ENCODE results near the gene HMG20B.

The HMG20B gene

DNA sequence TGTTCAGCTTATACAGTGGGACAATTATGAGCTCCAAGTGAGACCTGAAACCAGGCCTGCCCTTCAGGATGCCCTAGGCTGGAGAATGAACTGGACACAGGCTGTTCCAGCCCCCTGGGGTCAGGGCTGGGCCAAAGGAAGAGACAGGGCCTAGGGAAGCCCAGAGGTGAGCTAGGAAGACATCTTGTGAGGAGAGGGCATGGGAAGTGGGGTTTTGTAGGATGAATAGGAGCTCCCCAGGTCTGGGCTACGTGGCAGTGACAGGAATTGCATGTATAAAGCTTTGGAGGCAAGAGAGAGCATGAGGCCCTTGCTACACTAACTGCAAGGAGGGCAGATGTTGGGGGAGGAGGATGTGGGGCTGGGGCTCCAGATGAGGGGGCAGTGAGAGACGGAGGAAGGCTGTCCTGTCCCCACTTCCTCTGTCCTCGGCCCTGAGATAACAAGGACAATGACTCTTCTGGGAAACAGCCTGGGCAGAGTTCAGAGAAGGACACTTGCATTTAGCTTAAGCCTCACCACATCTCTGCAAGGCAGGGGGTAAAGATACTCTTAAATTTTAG, 35.4 kb downstream of the HMG20B start:
- no peak for DNase-seq

DNA sequence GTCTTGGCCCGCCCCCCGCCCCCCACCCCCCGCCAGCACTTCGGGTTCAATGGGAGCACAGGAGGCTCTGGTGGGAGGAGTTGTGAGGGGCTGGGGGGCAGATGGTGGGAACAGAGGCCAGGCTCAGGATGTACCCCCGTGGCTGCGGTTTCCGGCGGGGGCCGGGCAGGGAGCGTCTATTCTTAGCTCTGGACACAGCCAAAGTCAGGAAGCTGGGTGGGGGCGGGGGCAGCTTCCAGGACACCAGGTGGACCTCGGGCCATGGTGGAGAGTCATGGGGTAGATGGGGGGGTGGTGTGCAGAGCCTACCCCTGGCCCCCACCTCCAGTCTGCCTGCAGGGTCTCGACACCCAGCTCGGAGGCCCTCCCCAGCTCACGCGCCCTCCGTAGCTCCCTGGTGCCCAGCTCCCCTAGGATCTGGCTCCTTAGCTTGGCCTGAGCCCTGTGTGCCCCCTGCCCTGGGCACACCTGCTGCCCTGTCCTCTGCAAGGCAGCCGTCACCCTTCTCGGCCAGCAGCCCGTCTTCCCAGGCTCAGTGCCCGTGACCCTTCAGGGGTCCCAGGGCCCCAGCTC, 36.1 kb downstream of the HMG20B start:
- DNase-seq, result no peak

DNA sequence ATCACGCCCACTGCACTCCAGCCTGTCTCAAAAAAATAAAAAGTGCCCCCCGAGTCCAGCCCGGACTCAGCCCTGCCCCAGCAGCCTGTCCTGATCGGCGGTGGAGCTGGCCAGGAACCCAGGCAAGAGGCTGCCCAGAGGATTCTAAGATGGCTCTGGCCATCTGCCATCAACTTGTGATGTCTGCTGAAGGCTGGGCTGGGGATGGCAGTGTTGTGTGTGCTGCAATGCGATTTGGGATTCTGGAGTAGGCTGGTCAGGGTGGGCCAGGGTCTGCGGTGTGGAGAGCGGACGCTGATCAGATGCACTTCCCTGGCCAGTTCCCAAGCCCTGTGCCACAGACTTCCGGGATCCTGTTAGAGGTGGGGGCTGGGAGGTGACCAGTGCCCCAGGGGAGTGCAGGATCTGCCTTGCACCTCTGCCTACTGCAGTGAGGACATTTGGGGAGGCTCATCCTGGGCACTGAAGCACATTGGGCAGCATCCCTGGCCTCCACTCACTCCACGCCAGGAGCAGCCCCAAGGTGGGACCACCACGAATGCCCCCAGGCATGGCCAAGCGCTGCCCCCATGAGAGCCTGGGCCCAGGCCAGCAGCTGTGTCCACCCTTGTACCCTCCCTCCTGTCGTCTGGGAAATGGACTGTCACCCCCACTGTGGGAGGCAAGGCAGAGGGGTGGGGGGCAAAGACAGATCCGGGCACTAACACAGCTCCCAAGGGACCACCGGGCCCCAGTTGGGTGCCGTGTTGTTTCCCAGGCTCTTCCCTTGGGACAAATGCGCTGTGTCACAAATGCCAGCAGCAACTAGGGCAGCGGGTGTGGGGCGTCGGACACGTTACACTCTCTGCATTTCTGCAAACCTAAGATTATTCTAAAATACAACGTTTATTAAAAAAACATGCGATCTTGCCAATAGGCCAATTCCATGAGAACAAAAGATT, 37.3 kb downstream of the HMG20B start:
- DNase-seq, result no peak

DNA sequence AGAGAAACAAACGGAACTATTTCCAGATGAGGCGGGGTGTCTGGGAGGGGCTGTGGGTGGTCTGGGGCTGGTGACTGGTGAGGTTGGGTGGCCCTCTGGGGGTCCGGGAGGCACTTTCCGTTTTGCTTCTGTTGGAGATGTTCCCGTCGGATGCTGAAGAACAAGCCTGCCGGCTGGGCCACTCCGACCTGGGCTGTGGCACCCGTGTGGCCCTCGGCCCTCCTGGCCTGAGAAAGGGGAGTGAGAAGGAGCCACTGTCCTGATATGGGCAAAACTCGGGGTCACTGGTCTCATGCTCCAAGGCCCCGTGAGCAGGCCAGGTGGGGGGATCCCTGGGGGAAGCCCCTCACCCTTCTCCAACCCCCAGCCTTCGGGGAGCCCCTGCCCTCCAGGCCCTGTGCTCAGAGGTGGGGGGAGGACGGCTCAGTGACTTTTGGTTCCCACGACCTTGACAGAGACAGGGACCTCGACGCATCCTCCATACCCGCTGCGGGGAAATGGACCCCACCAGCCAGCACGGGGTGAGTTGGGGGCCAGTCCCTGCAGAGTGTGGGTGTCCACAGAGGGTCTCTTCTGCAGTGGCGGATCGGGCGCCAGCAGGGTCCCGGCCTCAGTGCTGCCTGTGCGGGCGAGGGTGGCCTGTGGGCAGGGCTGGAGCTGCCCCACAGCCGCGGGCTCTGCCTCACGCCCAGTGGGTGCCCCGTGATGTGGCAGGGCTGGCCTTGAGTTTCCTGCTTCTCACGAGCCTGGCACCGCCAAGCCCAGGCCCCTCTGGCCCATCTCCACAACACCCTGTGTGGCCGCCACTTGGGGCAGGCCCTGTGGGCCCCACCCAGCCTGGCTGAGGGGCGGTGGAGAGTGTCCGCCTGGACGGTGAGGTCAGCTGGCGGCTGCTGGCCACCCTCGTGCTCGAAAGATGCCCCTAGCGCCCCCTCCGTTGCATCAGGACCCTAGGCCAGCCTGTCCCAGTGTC, 38.3 kb downstream of the HMG20B start:
- DNase-seq, result no peak

DNA sequence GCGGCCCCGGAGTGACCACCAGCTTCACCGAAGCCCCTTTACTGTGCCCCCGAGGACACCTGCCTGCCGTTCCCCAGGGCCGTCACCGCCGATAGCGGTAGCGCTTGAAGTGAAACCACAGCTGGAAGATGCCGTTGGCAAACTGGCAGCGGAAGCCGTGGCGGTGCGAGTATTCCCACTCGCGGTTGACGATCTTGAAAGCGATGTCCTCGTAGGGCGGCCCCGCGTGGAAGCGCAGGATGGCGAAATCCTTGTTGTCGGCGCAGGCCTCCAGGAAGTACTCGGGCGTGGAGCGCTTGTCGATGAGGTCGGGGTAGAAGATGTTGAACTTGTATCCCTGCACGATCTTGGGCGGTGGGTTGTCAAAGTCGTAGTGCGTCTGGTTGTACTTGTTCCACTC, 39.1 kb downstream of the HMG20B start:
- DNase-seq, result no peak

DNA sequence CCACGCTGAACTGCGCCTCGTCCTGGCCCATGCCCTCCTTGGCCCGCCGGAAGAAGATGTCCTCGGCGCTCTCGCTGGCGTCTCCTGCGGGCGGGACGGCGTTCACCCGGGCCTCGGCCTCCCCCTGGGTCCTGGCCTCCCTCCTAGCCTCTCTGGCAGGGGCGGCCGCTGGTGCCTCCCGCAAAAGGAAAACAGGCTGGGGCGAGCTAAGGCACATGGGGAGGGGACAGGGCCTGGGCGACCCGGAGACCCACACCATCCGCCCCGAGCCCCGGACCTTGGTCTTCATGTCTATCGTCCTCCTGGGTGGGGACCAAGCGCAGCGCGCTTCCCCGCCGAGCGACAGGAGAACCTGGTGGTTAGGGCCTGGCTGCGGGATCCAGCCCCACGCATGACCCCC, 39.6 kb downstream of the HMG20B start:
- DNase-seq, result no peak

DNA sequence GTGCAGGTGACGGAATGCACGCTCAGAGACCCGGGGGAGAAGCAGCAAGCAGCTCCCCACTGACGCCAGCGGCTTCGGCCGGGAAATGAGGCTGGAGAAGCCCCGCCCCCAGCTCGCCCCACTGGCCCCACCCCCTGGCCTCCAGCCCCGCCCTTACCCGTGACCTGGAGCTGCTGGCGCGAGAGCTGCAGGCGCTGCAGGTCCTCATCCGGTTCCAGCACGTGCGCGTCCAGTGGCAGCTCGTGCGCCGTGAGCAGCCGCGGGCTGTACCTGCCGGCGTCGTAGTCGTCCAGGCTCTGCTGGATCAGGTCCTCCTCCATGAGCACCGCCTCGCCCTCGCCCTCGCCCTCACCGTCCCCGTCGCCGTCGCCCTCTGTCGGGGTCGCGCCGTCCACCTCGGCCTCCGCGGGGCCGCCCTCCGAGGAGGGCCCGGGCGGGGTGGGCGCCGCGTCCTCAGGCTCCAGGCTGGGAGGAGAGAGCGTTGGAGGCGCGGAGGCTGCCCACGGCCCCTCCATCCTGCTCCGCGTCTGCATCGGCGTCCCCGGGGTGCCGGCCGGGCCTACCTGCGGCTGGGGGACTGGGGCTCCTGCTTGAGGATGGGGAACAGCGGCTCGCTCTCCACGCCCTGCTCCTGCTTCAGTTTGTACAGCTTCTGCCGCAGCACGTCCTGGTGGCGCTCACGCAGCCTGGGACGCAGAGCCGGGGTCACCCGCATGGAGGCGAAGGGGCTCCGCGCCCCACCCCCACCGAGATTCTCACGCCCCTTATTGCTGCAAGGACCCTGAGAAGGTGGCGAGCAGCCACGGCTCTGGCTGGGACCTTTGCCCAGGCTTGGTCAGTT, 40.4 kb downstream of the HMG20B start:
- no peak for DNase-seq

DNA sequence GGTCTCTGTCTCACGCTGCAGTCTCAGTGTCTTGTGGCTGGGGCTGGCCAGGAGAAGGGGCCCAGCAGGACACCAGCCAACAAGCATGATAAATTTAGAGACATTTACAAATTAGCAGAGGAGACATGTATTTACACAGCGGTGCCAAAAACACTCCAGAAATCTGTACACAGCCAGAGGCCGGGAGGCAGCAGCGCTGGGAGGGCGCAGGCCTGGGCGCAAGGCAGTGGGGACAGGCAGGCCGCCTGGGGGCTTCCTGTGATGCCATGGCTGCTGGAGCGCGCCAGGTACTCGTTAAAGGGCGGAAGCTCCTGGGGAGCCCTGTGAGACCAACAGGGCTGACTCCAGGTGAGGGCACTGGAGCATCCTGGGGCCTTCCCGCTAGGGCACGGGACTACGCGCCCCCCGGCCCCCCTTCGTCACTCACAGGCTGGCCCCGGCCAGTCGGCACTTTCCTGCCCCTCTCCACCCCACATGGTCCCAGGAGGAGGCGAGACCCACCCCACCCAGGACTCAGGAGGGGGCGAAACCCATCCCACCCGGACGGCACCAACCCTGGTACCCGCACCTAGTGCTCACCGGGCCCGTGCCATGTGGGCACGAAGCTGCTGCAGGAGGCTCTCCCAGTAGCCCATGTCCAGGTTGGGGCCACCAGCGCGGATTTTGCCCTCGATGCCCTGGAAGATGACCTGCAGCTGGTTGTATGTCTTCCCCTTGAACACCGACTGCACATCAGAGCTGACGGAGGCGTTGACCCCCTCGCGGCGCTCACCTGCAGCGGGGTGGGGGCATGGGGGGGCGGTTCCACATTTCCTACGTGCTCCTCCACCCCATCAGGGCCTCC, 41.3 kb downstream of the HMG20B start:
- no peak for DNase-seq

DNA sequence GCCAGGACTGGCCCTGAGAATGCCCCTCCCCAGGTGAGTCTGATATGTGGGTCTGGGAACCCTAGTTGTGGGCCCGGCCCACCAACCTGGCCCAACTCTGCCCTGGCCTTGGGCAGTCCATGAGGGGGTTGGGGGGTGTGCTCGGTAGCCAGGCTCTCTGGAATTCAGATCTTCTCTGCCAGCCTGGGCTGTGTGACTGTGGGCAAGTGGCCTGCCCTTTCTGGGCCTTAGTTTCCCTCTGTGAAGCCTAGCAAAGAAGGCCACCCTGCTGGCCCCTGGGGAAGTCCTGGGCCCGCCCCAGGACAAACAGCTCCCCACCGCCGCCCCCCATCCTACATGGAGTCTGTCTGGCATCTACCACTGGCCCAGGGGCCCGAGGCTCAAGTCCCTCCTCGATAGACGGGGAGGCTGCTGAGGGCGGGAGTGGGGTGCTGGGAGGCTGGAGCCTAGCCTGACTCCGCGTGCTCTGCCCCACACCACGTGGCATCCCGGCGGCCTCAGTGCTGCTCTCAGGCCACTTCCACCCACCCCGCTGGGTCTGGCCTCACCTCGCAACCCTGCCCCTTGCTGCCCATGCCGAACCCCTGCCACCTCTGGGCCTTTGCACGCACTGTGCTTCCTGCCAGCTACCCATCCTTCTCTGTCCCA, 42.2 kb downstream of the HMG20B start:
- DNase-seq, result no peak

DNA sequence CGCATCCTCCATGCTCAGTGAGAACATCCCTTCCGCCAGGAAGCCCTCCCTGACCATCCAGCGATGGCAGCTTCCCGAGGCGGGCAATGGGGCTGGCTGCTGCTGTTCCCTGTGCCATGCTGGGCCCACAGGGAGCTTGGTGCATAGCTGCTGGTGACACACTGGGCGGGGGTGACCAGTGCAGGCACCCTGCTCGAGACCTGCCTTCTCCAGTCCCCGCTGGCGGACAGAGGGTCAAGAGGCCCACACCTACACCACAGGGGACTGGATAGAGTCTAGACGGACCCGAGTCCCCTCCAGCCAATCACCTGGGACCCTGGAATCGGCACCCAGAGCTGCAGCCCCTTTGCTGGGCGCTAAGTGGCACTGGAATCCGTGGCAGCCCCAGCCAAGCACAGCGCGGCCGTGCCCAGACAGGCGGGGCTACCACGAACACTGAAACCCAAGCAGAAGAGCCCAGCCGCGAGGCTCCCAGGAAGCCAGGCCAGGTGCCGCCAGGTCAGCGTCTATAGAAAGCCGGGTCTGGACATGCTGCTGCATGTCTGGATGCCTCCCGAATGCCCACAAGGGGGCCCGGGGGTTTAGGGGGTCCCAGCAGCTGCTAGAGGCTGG, 42.9 kb downstream of the HMG20B start:
- no peak for DNase-seq

DNA sequence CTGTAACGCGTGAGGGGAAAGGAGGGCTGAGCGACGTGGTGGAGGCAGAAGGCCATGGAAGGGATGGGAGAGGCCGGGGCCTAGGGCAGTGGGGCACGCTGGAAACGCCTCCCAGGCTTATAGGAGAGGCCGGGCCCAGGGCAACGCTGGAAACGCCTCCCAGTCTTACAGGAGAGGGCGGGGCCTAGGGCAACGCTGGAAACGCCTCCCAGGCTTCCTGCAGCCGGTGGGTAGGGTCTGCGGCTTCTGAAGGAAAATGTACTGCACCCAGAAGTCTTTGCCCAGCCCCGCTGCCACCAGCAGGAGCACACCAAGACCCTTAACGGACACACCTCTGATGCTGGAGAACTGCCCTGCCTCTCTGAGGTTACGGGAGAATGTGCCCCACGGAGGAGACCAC, 44.7 kb downstream of the HMG20B start:
- DNase-seq, result no peak

DNA sequence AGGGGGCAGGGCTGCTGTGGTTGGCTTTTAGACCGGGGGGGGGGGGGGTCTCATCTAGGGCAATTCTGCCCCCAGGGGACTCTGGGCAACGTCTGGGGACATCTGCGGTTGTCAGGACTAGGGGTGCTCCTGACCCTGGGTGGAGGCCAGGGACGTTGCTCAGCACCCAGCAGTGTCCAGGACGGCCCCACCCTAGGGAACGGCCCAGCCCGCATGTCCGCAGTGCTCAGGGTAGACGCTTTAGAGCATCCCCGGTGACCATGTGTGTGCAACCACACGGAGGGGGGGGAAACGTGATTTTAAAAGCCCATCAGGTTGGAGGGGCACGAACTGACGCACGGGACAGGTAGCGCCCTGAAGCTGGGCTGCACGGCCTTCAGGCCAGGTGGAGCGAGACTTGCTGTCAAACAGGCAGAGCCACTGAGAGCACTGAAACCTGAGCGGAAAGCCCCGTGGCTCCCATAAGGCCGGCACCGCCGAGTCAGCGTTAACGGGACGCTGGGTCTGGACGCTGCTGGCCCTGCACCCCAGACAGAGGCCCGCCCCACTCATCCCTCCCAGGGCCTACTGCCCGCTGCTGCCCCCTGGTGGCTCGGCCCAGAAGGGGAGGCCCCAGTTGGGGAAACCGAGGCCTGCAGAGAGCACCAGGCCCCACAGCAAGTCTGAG, 45.5 kb downstream of the HMG20B start:
- DNase-seq, result peak; percentile 46 to 52

DNA sequence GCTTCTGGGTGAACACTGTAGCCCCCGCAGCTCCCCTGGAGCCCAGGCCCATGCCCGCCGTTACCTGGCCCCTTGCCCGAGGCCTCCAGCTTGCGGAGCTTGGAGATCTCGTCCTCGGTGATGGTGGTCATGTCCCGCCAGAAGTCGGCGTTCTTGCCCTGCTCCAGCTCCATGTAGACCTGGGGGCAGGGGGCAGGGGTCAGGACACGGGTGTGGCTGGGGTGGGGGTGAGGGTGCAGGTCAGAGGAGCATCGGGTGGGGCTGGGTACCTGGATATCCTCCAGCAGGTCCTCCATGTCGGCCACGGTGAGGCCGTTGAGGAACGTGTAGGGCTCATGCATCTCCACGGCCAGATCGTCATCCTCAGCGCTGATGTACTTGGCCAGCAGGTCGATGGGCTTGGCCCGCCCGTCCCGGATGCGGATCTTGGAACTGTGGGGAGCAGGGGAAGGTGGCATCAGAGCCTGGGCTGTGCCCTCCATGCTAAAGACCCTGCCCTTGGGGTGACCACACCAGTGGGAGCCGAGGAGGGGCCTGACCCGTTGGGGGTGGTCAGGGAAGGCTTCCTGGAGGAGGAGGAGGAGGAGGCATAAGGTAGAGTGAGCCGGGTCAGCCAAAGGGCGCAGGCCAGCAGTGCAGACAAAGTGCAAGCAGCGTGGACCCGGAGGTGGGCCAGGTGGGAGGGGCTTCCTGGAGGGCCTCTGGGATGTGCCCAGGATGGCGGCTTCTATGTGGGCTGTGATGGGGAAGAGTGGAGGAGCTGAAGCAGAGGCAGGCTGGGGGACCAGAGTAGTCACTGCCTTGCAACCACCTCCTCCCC, 46.3 kb downstream of the HMG20B start:
- DNase-seq, result no peak

DNA sequence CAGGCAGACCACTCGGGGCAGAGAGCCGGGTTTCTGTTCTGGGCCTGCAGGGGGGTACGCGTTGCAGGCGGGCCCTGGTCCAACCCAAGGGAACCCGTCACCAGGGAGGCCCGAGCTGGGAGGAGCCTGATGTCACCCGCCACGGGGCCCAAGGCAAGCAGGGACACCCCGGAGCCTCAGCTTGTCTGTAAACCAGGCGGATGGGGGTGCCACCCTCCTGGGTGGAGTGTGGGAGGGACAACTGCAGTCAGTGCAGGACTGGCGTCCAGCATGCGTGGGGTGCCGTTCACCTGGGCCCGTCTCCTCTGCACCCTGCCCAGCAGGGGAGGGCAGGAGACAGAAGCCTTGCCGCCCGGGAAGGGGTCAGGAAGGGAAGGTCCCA, 46.9 kb downstream of the HMG20B start:
- no peak for DNase-seq

DNA sequence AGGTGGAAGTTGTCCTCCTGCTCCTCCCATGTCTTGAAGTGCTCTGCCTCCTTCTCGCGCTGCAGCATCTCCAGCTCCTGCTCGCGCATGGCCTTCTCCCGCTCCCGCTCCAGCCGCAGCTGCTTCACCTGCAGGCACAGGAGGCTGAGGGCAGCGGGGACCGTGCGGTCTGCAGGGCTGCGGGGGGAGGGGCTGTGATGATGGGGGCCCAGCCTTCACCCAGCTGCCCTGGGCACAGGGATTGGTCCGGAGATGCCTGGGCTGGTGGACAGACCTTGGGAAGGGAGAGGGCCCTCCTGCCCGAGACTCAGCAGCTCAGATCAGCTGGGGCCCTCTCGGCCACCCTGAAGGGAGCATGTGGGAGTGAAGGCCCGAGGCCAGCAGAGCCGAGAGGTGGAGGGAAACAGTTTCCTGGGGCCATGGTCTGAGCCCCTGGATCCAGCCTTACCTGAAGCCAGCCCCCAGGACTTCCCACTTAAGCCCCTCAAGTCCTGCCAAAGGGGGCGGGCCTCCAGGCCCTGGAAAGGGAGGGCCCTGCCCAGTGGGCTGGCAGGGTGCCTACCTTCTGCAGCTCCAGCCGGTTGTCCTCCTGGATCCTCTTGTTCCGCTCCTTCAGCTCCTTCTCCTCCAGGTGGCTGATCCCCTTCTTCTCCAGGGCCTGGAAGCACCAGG, 47.5 kb downstream of the HMG20B start:
- no peak for DNase-seq

DNA sequence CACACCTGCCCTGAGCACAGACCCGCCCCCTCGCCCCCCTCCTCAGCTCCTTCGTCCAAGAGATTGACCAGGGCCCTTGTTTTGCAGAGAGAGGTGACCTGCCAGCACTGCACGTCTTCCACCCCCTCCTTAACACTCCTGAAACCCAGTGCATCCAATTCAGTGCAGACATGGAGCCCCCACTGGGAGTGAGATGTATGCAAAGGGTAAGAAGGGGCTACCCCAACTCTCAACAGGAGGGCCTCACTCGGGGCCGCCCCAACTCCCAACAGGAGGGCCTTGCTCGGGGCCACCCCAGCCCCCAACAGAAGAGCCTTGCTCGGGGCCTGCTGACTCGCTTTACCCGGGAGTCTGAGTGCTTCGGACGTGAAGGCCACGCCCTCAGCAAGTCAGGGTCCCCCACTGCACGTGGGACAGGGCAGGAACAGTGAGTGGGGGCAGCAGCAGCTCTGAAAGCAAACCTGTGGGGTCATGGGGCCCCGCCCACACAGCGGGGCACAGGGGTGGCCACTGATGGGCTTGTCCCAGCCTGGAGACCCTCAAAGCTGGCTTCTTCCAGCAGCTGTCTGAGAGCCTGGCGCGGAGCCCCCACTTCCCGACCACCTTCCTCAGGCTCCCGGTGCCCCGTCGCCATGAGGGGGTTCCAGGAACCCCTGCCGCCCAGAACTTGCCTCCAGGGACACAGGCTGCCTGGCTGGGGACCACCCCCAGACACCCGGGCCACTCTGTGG, 48.2 kb downstream of the HMG20B start:
- DNase-seq, result no peak

DNA sequence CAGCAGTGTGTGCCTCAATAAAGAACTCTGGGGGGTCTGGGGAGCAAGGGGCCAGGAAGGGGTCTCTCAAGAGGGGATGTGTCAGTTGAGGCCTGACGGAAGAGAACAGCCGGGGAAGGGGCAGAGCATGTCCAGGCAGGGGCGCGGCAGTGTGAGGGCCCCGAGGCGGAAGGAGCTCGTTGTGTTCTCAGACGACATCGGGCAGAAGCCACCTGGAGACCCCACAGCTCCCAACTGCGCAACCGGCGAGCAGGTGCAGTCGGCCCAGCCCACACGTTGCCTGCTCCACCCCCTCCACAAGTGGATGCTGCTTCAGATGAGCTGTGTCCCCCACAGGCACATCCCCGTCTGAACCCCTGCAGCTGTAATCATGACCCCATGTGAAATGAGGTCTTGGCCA, 48.9 kb downstream of the HMG20B start:
- no peak for DNase-seq
